ENCODE measurements around the gene PAOX.

PAOX gene

GRCh38 chr10:133388236-133388972, 9.3 kb downstream of the PAOX start:
- DNase-seq: no peak

GRCh38 chr10:133388973-133389818, 10.1 kb downstream of the PAOX start:
- no peak for DNase-seq

GRCh38 chr10:133390597-133391248, 11.7 kb downstream of the PAOX start:
- DNase-seq: no peak

- no peak for DNase-seq
Observed at GRCh38 chr10:133391249-133391635, 12.2 kb downstream of the PAOX start.

GRCh38 chr10:133391761-133392518, 12.9 kb downstream of the PAOX start:
- no peak for DNase-seq

- no peak for DNase-seq
Observed at GRCh38 chr10:133393401-133394063, 14.5 kb downstream of the PAOX start.

- peak; percentile 92 for DNase-seq
Observed at GRCh38 chr10:133394064-133394663, 15.1 kb downstream of the PAOX start, which contains the start of gene MTG1. Gene MTG1, plus strand, starts transcription at chr10:133394157. Its CDS starts 64 bp downstream, at chr10:133394221.

GRCh38 chr10:133394801-133395221, 15.7 kb downstream of the PAOX start:
- DNase-seq: no peak

- no peak for DNase-seq
Observed at GRCh38 chr10:133396035-133396624, 17.1 kb downstream of the PAOX start.

- DNase-seq: no peak
Observed at GRCh38 chr10:133397938-133398337, 18.9 kb downstream of the PAOX start.

GRCh38 chr10:133399123-133399601, 20.1 kb downstream of the PAOX start:
- no peak for DNase-seq

- no peak for DNase-seq
Observed at GRCh38 chr10:133400624-133401424, 21.8 kb downstream of the PAOX start.

GRCh38 chr10:133401500-133401899, 22.4 kb downstream of the PAOX start:
- DNase-seq: no peak

- no peak for DNase-seq
Observed at GRCh38 chr10:133401981-133402725, 23.1 kb downstream of the PAOX start.

- DNase-seq: no peak
Observed at GRCh38 chr10:133403359-133403758, 24.3 kb downstream of the PAOX start.

GRCh38 chr10:133403784-133404183, 24.7 kb downstream of the PAOX start:
- no peak for DNase-seq

GRCh38 chr10:133405272-133405671, 26.2 kb downstream of the PAOX start:
- DNase-seq: no peak

GRCh38 chr10:133405844-133406527, 26.9 kb downstream of the PAOX start:
- DNase-seq: no peak
